GM13976 (cell line): Measurements from ENCODE around the gene RBMS1.

ENCODE experiments used
- DNase-seq: peaks from one replicate; pipeline ENCODE4 v3.0.0; 2012; ENCODE audit warnings: low spot score
- CTCF ChIP-seq: IDR thresholded peaks from 2 replicates; pipeline ENCODE4 v1.5.1; 2012; ENCODE audit warnings: borderline replicate concordance, mild to moderate bottlenecking; ENCODE audit not compliant: insufficient read depth; ENCODE audit errors: extremely low read depth, missing control alignments, control extremely low read depth
- in situ Hi-C: fragments of 300-500 bp; cut with MboI; formaldehyde crosslinking; loops from one replicate; pipeline ENCODE4 v1.12.0; 2022; ENCODE audit warnings: low sequenced_read_pairs, mixed read lengths, inconsistent platforms; ENCODE audit not compliant: unreplicated experiment

The RBMS1 gene

GRCh38 chr2:160375802-160376469, 117.7 kb downstream of the RBMS1 start:
- in situ Hi-C loops = no loop called here
- DNase-seq = no peak
- no peak for TF ChIP-seq CTCF

DNA sequence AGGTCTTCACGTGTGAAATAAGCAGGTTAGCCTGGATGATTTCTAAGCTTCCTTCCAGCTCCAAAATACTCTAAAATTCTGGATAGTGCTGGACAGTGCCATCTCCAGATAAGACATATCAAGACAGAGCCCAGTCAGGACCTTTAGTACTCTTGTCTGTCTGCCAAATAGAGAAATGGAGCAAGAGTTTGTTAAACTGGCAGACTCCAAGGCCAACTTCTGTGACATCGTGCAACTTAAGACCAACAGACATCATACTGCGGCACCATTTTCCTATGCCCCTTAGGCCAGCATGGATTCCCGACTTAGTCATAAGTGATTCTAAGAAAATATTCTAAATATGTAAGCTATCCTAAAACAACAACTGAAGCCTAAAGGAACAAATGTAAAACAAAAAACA, 118.6 kb downstream of the RBMS1 start:
- no peak for DNase-seq
- TF ChIP-seq CTCF = no peak
- in situ Hi-C loops = no loop called here

GRCh38 chr2:160373666-160374065, 119.9 kb downstream of the RBMS1 start:
- no peak for DNase-seq
- in situ Hi-C loops = no loop called here
- TF ChIP-seq CTCF = no peak

GRCh38 chr2:160373263-160373662, 120.3 kb downstream of the RBMS1 start:
- in situ Hi-C loops = no loop called here
- no peak for DNase-seq
- no peak for TF ChIP-seq CTCF

GRCh38 chr2:160372585-160372984, 121.0 kb downstream of the RBMS1 start:
- in situ Hi-C loops = no loop called here
- TF ChIP-seq CTCF = no peak
- DNase-seq = no peak

DNA sequence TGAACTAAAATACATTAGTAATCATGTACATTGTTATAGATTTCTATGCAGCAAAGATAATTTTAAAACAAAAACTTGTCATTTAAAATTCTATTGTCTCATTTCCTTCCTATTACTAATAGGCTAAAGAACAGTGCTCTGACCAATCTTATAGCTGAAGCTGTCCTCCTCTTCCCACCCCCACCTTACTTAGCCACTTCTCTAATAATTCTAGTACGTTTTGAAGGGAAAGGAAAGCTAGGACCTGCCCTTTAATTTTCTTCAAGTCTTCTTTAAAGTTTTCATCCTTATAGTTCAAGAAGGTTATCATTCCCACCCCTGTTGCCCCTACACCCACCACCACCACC, 121.6 kb downstream of the RBMS1 start:
- in situ Hi-C loops = no loop called here
- no peak for TF ChIP-seq CTCF
- DNase-seq = no peak
